Stimulated activated CD8-positive, alpha-beta memory T cell treated with anti-CD3 and anti-CD28 coated beads, Interleukin-15, amount 100 ng/mL, for 1 hour (primary cell): ENCODE data around the gene GSTA4.
"Not testable (repeated sequence)": the region's sequence is repeated elsewhere in the genome, so short reads cannot be mapped to it uniquely, and the experiment has no call there.

Source experiments
- DNase-seq: peaks from one replicate; pipeline ENCODE4 v3.0.0-alpha.2; 2020; ENCODE audit warnings: low read depth

GSTA4 gene

DNA sequence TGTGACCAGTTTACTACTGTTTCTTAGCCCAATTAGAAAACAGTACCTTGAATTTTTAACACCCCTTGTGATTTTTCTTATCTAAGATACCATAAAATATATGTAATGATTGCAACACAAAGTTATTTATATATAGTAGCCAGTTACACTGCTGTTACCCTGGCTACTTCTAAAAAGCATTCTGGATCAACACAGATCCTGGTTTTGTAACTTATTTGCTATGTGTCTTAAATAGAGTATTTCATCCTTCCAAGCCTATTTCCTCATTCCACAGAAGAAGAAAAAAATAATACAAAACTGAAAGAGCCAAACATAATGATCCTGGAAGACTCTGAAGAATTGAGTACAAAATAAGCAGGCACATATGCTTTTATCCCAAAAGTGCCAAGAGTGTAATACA is 19.0 kb upstream of the GSTA4 start:
- no peak for DNase-seq

DNA sequence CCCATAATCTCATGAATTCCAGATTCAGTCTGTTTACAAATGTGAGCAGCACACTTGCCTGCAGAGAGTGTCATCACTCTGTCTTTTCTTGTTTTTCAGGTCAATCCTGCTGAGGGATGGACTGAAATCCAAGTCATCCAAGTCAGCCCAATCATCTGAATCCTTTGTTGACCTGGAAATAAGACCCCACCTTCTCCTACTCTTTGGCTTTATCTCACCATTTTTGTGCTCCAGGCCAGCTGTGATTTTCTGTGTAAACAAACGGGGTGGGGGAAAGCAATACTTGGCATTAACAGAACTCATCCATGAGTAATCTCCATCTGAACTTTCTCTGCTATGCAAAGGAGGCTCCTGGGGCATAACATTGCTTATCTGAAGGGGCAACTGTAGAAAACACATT is 16.9 kb upstream of the GSTA4 start:
- DNase-seq: no peak

DNA sequence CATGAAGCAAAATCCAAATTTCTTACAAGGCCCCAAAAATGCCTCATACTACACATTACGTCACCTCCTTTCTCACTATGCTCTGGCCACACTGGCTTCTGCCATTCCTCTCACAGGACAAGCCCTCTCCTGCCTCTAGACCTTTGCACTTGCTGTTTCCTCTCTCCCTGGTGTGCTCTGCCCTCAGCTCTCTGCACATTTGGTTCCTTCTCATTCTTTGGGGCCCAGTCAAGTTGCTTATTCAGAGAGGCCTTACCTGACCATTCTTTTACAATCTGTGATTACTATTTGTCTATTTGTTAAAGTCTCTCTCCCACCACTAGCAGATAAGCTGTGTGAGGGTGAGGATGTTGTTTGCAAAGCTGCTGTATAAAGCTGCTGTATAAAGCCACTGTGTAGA is 15.4 kb upstream of the GSTA4 start:
- no peak for DNase-seq

DNA sequence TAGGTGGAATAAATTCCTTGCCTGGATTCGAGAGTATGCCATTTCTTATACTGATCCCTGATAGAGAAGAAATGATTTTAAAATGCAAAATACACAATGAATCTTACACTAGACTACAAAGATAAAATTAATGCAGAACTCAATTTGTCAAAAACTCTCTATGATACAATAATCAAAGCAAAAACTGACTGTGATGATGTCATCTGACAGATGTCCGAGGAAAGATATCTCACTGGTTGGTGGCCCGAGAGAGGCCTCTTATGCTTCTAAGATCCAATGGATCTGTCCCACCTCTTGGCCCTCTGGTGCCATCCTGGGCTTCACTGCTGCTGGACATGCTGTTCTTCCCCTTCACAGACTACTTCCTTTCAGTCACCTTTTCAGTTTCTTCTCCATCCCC is 14.4 kb upstream of the GSTA4 start:
- no peak for DNase-seq

DNA sequence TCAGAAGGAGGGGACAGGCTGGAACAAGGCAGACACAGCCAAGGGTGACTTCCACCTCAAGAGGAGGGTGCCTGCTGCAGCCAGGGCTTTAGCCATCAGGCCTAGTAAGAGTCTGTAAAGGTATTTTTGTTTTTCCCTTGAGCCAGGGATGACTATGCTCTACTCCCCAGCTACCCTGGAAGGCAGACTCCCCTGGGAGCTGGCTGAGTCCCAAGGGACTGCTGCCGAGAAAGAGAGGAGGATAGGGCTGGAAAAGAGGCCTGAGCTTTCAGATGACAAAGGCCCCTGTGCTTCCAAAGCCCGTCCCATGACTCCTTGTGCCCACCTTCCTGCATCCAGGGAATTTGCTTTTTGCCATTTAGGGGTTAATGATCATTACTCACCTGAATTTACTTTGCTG is 14.0 kb upstream of the GSTA4 start:
- no peak for DNase-seq

DNA sequence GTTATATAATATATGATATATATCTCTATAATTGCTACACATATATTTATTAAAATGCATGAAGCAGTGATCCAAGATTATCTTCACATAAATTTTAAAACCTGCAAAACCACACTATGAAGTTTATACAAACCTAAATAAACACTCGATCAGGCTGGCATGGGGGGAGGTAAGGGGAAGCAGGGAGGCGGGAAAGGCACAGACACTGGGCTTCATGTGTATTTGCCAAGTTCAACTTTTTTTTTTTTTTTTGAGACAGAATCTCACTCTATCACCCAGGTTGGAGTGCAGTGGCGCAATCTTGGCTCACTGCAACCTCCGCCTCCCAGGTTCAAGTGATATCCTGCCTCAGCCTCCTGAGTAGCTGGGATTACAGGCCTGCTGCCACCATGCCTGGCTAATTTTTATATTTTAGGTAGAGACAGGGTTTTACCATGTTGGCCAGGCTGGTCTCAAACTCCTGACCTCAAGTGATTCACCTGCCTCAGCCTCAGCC is 13.2 kb upstream of the GSTA4 start:
- DNase-seq: not testable (repeated sequence)

DNA sequence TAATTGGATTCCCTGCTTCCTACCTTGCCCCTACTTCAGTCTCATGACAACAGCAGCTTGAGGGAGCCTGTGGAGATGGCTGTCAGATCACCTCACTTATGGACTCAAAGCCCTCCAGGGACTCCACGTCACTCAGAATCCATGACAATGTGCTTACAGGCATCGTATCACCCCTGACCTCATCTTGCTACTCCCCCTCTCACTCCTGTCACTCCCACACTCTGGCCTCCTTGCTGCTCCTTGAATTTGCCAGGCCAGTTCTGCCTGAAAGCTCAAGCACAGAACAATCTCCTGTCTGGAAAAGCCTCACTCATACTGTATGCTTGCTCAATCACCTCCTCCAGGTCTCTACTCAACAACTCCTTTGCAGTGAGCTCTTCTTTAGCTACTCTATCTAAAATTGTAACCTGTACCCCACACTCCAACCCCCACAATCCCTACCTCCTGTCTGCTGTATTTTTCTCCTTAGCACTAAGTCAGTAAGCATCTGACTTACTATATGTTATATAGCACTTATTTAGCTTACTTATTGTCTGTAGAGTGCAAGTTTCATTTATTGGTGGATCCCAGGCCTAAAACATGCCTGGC is 10.7 kb upstream of the GSTA4 start:
- no peak for DNase-seq

DNA sequence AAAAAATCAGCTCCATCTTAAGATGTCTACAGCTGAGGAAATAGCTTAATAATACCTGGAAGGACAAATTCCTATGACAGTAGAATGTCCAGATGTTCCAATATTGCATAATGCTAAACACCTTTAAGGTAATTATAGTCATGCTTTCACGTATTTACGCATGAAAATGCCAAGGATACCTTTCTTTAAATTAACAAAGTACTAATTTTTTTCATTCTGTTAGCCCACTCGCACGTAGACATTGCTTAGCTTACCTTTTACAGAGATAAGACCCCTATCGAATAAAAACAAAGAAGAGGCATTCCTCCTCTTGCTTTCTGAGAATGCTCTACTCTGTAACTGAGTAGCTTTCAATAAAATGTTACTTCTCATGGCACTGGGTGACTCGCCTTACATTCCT is 4.4 kb upstream of the GSTA4 start:
- DNase-seq: no peak

DNA sequence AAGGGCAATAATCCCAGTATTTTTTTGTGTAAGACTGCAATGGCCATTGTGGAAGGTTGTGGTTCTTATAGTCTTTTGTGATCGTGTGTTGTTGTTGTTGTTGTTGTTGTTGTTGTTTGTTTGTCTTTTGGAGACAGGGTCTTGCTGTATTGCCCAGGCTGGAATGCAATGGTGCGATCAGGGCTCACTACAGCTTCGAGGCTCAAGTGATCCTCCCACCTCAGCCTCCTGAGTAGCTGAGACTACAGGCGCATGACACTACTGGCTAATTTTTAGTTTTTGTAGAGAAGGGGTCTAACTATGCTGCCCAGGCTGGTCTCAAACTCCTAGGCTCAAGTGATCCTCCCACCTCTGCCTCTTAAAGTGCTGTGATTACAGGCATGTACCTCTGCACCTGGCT is 3.5 kb upstream of the GSTA4 start:
- no peak for DNase-seq

DNA sequence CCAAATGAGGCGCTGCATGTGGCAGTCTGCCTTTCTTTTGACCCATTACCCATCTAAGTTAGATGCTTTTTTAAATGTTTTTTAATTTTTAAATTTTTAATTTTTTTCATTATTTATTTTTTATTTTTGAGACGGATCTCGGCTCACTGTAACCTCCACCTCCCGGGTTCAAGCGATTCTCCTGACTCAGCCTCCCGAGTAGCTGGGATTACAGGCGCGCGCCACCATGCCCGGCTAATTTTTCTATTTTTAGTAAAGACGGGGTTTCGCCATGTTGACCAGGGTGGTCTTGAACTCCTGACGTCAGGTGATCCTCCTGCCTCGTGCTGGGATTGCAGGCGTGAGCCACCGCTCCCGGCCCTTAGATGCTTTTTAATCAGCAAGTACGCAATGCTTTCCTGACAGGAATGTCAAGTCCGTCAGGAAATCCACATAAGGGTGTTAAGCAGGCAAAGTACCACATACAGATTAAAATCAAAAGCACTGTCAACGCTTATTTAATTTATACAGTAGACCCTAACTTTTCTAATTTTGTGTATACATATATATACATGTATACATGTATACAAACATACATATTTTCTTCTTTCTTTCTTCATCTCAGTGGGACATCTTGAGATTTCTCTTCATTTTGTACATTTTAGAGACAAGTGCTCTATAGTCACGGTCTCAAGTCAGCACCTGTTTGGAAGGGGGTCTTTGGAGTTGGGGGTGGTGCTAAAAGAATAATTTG is 995 bp upstream of the GSTA4 start:
- DNase-seq: no peak

DNA sequence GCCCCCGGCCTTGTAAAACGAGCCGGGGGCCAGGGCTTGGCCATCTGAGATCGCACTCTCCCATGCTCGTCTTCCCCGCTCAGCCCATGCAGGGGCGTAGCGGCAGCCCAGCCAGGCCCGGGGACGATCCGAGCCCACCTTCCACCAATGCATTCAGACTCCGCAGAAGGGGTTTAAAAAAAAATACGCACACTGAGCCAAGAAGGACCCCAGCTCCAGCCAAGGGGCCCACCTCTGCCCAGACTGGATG is 320 bp downstream of the GSTA4 start:
- no peak for DNase-seq

DNA sequence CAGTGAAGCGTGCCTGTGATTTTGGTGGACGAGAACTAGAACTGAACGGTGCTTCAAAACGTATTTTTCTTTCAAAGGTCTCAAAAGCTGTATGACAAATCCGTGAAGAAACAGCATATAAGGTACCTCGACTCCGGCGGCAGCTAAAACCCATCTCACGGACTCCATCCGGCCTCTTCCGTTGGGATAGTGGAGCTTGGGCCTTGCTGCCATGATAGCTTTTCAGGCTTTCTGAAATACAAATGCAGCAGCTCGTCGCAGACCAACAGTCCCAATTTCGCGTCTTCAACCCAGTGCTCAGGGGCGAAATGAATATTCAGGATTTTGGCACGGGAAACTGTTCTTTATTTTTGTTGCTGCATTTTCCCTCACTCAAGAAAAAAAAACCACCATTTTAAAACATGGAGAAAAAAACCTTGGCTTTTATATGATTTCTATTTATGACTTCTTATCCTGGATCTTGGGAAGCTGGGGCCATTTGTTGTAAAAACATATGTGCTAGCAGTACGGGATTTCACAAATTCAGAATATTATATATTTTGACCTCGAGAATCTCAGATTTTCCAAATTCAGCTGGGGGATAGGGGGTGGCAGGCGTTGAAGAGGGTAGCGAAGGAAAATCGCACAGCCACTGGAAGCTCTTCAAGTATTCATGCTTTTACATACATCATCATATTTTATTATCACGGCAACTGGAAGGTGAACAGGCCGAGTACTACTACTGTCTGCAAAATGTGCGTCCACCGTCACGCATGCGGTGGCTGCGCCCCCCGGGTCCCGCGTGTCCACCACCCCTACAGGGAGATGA is 849 bp downstream of the GSTA4 start:
- no peak for DNase-seq

DNA sequence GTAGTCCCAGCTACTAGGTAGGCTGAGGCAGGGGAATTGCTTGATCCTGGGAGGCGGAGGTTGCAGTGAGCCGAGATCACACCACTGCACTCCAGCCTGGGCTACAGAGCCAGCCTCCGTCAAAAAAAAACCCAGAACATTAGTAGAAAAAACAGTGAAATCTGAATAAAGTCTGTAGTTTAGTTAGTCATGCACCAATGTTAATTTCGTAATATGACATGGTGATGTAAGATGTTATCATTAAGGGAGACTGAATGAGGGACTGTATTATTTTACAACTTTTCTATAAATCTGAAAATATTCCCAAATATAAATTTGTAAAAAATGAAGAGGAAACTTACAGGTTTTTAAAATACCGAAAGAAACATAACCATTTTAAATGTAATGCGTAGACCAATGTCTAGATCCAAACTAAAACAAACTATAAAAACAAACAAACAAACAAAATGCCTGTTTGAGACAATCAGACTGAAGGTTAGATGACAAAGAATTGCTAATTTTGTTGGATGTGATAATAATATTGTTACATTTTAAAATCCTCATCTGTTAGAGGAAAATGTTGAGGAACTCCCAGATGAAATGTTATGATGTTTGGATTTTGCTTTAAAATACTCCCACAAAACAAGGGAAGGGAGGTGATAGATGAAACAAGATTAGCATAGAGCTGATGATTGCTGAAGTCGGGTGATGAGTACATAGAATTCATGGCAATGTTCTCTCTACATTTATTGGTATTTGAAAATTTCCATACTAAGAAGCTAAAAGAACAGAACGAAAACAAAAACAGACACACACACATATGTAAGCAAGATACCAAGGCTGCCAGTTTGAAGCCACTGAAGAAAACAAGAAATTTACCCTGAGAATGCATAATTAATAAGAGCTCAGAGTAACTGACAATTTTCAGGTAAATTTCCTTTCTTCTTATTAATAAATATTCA is 1.8 kb downstream of the GSTA4 start:
- no peak for DNase-seq

DNA sequence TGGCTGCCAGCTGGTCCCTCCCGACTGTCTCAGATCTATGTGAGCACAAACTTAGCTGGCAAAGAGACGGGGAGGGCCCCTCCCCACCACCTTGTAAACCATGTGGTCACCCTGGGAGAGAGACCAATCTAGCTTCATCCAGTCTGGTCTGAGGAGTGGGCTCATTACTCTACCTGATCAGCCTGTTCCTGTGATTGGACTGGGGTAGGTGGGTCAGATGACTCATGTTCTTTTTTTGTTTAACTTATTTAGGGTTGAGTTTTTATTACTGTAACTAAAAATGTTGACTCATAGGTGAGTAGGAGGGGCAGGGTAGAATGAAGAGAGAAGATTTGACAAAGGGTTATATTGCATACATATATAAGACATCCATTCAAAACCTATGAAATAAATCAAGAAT is 4.7 kb downstream of the GSTA4 start:
- no peak for DNase-seq

DNA sequence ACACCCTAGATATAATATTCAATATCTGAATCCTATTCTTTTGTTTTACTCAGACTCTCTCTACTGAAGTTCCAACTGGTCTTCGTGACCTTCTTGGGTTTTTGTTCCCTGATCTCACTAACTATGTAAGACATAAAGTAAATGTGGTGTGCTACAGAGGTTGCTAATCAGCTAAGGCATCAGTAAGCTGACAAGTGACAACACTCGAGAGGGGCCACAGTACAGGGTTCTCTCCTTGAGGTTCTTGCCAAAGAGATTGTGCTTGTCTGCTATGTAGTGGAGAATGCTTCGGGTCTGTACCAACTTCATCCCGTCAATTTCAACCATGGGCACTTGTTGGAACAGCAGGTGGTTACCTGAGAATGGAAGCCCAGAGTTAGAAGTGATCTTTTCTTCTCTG is 9.9 kb downstream of the GSTA4 start:
- DNase-seq: no peak

DNA sequence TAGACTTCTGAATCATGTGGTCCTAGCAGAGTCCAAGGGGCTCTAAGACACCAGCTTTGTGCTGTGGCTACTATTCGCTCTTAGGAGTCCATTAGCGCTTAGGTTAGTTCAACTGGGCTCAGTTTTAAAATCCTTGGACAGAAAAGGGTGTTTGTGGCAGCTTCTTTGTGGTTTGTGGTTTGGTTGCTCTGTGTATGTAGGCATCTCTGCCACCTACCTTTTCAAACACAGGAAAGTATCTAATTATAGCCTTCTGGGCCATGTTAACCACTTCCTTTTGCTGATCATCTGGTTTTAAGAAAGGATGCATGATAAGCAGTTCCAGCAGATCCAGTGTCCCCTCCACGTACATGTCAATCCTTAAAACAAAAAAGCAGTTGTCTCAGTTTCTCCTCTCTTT is 10.8 kb downstream of the GSTA4 start:
- DNase-seq: no peak

DNA sequence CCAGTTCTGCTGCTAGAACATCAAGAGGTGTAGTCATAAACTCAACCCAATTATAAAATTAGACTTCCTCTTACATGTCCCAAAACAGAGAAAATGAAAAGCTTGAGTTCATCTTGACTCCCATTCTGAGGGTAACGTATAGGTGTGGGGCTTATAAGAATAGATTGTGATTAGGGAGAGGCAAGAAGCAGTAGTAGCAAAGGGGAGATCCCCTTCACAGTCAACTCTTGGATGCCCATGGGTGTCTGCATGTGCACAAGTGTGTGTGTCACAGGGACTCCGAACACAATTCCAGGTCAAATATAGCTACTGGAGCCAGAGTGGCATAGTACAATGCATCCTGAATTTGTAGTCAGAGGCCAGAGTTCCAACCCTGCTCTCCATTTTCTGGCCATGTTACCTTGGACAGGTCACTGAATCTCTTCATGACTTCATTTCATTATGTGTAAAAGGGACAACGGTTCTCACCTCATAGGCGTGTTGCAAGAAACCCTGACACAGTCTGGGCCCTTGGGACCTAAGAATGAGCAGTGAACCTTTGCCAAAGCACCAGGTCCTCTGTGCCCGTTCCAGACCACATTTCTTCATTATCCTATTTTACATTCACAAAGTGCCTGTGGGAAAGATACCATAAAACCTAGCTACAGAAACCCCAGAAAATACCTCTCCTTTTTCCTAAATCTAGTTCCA is 11.8 kb downstream of the GSTA4 start:
- no peak for DNase-seq

DNA sequence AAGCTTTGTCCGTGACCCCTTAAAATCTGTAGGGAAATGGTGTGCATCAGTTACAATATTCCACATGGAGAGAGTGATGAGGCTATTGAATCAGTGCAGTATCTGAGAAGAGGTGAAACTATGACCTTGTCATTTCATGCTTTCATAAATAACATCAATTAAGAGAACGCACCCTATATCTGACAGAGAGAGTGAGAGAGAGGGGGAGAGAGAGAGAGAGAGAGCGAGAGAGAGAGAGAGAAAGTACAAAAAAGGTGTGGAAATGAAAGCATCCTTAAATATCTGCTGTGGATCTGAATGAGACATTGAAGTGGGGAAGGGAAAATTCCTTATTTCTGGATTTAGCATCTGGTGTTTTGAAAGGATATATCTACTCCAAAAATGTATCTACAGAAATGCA is 12.4 kb downstream of the GSTA4 start:
- DNase-seq: no peak

DNA sequence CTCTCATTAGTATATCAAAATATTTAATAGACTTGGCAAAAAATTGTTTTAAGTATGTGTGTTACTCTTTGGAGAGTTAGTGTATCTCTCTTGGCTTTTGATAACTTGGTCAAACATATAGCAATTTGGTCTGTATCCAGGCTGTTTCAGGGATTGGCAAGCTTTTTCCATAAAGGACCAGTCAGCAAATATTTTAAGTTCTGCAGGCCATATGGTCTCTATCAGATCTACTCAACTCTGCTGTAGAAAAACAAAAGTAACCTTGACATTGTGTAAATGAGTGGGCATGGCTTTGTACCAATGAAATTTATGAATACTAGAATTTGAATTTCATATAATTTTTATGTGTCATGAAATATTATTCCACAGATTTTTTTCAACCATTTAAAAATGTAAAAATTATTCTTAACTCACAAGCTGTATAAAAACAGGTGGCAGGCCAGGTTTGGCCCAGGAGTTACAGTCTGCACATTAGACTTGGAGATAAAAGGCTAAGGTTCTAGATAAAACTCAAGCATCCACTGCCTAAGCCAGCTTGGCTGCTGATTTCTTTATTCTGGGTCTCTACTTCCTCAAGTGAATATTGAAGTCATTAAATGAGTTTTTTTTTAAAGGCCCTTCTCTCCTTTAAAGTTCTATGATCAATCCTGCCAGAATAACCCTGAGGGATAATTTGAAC is 13.7 kb downstream of the GSTA4 start:
- DNase-seq: no peak

DNA sequence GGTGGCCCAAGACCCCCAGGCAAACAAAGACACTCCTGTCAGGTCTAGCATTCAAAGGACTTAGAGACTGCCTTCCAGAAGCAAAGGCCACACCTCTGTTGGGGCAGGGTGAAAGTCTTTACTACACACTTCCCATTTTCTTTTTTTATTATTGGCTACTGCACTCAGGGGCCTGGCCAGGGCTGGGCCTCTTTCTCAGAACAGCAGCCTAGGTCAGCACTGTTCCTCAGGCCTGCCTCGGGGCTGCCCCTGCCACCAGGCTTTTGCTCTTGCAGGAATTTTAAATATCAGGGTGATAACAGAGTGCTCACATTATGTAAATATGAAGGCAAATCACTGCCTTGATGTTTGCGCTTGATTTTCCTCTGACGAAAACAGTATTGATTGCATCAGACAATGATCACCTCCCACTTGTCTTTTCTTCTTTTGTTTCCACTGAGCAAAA is 18.5 kb downstream of the GSTA4 start:
- DNase-seq: no peak

DNA sequence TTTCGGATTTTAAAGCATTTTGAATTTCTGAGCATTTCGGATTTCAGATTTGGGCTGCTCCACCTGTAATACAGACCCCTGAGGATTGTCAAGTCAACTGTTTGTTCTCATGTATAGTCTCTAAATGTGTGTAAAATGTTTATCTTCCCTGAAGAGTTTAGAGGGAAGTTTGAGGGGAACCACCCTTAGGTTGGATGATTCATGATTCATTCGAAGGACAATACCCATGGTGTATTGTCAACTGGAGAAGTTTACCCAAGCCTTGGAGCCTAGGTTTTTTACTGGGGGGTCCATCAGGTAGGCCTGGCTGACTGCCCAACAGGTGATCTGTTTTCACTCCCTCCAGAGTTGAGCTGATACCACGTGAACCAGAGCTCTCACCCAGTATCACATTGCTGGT is 18.9 kb downstream of the GSTA4 start:
- no peak for DNase-seq
